Measurements from ENCODE around the gene KCNQ1.
"Not testable (repeated sequence)": the region's sequence is repeated elsewhere in the genome, so short reads cannot be mapped to it uniquely, and the experiment has no call there.

KCNQ1 gene

DNA sequence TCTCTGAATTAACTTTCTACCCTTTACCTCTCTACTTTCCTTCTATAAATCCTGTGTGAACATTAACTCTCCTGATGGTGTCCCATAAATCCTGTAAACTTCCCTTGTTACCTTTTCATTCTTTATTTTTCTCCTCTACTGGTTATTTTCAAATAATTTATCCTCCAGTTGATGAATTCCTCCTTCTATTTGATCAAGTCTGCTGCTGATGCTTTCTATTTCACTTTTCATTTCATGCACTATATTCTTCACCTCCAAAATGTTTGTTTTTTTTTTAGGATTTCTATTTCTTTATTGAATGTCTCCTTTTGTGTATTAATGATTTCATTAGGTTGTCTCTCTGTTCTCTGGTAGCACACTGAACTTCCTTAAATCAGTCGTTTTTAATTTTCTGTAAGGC, 186.4 kb downstream of the KCNQ1 start:
- no peak for DNase-seq

- not testable (repeated sequence) for DNase-seq
These were observed 195.0 kb downstream of the KCNQ1 start for GRCh38 chr11:2639763-2640162.

DNA sequence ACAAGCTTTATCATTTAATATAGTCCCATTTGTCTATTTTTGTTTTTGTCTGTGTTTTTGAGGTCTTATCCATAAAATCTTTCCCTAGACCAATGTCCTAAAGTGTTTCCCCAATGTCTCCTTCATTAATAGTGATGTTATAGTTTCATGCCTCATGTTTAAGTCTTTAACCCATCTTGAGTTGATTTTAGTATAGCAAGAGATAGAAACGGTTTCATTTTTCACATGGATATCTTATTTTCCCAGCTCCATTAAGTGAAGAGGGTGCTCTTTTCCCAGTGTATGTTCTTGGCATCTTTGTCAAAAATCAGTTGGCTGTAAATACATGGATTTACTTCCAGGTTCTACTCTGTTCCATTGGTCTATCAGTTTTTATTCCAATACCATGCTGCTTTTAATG, 196.8 kb downstream of the KCNQ1 start:
- DNase-seq, result no peak

DNA sequence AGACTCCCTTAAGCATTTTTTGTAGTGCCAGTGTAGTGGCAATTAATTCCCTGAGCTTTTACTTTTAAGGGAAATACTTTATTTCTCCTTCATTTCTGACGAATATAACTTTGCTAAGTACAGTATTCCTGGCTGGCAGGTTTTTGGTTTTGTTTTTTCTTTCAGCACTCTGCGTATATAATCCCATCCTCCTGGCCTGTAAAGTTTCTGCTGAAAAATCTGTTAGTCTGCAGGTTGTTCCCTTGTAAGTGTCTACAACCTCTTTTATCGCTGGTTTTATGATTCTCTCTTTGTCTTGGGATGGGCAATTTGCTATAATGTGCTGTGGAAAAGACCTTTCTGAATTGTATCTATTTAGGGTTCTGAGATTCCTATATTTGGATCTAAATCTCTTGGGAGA, 198.9 kb downstream of the KCNQ1 start:
- no peak for DNase-seq

GRCh38 chr11:2644844-2645778, 200.3 kb downstream of the KCNQ1 start:
- no peak for DNase-seq

GRCh38 chr11:2645779-2646118, 200.9 kb downstream of the KCNQ1 start:
- DNase-seq, result no peak

DNA sequence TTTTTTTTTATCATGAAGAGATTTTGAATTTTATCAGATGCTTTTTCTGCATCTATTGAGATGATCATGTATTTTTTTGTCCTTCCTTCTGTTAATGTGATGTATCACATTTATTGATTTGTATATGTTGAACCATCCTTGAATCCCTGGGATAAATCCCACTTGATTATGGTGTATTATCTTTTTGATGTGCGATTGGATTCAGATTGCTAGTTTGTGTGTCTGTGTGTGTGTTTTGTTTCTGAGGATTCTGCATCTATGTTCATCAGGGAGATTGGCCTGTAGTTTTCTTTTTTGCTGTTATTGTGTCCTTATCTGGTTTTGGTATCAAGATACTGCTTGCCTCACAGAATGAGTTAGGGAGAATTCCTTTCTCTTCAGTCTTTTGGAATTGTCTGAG, 202.4 kb downstream of the KCNQ1 start:
- DNase-seq, result no peak

GRCh38 chr11:2647953-2648352, 203.1 kb downstream of the KCNQ1 start:
- no peak for DNase-seq

DNA sequence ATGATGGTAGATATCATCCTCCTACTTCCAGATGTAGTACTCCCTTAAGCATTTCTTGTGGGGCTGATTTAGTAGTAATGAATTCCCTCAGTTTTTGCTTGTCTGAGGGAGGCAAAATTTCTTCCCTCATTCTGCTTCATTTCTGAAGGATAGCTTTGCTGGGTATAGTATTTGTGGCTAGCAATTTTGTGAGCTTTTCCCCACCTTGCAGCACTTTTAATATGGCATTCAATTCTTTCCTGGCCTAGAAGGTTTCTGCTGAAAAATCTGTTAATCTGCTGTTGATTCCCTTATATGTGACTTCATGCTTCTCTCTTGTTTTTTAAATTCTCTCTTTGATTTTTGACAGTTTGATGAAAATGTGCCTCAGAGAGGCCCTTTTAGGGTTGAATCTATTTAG, 204.6 kb downstream of the KCNQ1 start:
- DNase-seq, result no peak

DNA sequence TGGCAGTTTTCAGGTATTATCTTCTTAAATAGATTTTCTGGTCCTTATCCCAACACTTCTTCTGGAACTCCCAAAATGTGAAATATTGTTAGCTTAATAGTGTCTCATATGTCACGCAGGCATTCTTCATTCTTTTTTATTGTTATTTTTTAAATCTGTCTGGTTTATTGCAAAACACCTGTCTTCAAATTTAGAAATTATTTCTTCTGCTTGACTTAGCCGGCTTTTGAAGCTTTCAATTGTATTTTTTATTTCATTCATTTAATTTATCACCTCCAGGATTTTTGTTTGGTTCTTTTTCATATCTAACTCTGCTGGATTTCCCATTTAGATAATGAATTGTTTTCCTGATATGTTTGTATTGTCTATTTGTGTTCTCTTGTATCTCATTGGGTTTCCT, 205.0 kb downstream of the KCNQ1 start:
- DNase-seq, result no peak

- DNase-seq, result no peak
These were observed 205.6 kb downstream of the KCNQ1 start for GRCh38 chr11:2650343-2650867.

DNA sequence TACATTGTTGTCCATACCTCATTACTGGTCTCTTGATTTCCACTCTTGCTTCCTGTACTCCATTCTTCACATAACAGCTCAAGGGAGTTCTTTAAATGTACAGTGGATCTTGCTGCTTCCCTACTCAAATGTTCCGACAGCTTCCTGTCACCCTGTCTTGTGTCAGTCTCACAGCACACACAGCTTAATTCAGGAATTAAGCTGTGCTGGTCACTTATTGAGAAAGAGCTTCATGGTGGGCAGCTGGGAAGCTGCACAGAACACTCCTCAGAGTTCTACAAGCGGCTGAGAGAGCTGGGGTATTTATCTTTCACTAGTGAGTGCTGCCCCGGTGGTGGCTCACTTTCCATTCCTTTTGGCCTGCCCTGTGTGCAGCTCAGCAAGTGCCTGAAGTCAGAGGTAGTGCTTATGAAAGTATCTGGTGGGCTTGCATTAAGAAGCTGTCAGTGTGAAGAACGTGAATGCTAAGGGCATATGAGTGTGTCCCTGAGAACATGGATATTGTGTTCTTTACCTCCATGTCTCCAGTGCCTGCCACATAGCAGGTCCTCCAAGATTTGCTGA, 206.3 kb downstream of the KCNQ1 start:
- DNase-seq, result no peak

GRCh38 chr11:2651826-2652271, 207.0 kb downstream of the KCNQ1 start:
- no peak for DNase-seq

DNA sequence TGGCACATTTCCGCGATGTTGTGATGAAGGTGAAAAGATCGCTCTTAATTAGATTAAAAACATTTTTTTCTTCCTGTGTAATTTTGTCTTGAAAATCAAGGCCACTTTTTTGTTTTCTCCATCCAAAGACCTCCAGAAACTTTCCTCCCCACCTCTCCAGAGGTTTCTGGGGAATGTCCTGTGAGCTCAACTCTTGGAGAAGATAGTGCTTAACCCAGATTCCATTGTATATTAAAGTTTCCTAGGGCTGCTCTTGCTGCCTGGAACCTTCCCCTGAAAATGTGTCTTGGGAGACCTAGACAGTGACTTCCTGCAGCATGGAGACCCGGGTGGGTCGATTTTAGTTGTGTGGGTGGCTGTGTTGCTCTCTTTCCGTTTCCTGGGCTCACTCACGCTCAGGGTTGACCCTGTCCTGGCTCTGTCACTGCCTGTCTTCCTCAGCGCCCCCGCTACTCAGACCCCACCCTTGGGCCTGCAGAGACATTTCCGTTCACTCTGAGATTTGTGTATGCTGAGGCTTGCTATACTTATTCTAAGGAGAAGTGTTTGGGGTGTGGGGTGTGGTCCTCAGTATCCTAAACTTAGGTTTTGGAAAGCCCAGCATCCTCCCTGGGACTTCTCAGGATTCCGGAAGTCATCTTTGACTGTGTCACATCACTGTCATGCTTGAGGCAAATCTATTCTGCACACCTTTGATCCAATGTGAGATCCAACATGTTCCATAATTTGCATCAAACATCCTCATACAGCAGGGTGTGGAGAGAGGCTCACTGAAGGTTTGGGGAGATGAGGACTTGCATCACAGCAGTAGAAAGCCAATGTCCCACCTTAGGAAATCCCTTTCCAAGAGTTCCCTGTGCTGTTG, 207.8 kb downstream of the KCNQ1 start:
- DNase-seq, result no peak

GRCh38 chr11:2653198-2653551, 208.4 kb downstream of the KCNQ1 start:
- no peak for DNase-seq

DNA sequence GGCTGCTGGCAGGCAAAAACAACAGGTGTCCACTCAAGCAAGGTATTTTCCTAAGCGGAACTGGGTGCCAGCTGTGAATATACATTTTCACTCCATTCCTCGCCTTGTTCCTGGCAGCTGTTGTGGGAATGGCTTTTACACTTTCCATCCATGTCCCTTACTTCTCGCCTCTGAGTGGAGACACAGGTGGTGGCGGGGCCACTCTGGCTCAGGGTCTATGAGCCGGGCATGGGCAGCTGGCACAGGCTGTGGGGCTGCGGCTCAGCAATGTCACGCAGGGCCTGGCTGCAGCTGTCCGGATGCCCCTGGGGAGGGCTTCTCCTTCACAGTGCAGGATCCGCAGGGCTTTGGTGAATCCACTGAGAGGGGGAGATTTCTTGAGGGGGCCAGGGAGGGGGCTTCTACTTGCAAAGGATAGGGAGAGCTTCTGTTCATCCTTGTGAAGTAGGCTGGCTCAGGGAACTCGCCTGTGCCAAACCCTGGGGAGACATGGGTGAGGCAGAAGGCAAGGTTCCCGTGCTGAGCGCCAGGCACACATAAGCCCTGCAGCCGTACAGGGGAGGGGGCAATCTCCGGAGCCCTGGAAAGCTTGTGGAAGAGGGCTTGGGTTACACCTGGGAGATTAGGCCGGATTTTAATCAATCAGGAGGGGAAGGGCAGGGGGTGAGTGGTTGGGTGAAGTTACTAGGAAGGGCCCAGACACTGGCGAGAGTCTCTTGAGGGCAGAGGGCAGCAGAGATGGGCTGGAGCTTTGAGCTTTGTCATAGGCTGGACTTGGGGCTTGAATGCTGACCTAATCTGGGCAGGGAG, 209.3 kb downstream of the KCNQ1 start:
- no peak for DNase-seq

GRCh38 chr11:2655016-2655719, 210.4 kb downstream of the KCNQ1 start:
- DNase-seq, result no peak

- no peak for DNase-seq
These were observed 211.2 kb downstream of the KCNQ1 start for GRCh38 chr11:2655834-2656622.

GRCh38 chr11:2656859-2657258, 212.1 kb downstream of the KCNQ1 start:
- DNase-seq, result no peak

DNA sequence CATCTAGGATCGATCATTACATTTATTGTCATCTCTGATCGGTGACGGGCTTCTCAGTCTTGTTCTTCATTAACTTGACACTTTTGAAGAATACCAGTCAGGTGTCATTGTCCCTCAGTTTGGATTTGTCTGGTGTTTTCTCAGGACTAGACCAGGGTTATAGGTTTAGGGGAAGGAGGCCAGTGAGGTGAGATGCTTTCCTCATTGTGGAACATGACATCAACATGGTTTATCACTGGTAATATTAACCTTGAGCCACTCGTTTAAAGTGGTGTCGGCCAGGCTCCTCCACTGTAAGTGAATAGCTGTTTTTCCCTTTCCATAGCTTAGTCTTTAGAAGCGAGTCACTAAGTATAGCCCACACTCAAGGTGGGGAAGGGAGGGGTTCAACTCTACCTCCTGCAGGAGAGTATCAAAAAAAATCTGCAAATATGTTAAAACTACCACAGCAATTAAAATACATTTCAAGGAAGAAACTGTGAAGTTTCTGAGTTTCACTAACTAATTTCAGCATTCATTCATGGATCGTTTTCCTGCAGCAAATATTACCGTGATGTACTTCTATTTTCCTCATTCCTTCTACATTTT, 213.0 kb downstream of the KCNQ1 start:
- no peak for DNase-seq
